ENCODE results near the gene GPR62. TPM values are rescaled to one million over a fixed set of nuclear protein-coding genes. Genes with fewer than 3 reads are reported as not detected.

The GPR62 gene
- total RNA-seq, 2 donors from 2014 or later = 0.12 to 0.82 TPM

- Histone ChIP-seq H3K4me3 (peak within 1 kb of the TSS; percentile 50 to 68), H3K36me3 (no peaks in the 10 kb centered on the region), H3K4me1 (peaks cover 0 to 23% of the 10 kb centered on the region in 2 donors), H3K9me3 (no peaks in the 10 kb centered on the region), H3K27ac (peak within 1 kb of the TSS; percentile 92 to 97), H3K27me3 (no peaks in the 10 kb centered on the region)
- TF ChIP-seq CTCF (IDR thresholded peaks at IDR 0.05) = no peak
- peak; percentile 86 for DNase-seq (ENCODE audit: low spot score)
These were observed 27.8 kb downstream of the GPR62 start, which contains the start of gene ACY1 for GRCh38 chr3:51982838-51983577. Gene ACY1, plus strand, starts transcription at chr3:51983535. Its CDS starts 530 bp downstream, at chr3:51984065.

GRCh38 chr3:51983578-51984268 lies 28.5 kb downstream of the GPR62 start:
- no peak for DNase-seq (ENCODE audit: low spot score)
- Histone ChIP-seq H3K27me3 (no peaks in the 10 kb centered on the region), H3K9me3 (no peaks in the 10 kb centered on the region), H3K27ac (peak overlapping the region; percentile 92 to 97), H3K36me3 (no peaks in the 10 kb centered on the region), H3K4me3 (peak overlapping the region; percentile 50 to 68), H3K4me1 (peaks cover 0 to 23% of the 10 kb centered on the region in 2 donors)
- no peak for TF ChIP-seq CTCF (IDR thresholded peaks at IDR 0.05)

GRCh38 chr3:51984269-51984647 lies 29.1 kb downstream of the GPR62 start:
- Histone ChIP-seq H3K27me3 (no peaks in the 10 kb centered on the region), H3K9me3 (no peaks in the 10 kb centered on the region), H3K4me1 (peaks cover 0 to 23% of the 10 kb centered on the region in 2 donors), H3K27ac (peak overlapping the region; percentile 92 to 97), H3K4me3 (no peak overlapping the region), H3K36me3 (no peaks in the 10 kb centered on the region)
- DNase-seq (ENCODE audit: low spot score) = no peak
- TF ChIP-seq CTCF (IDR thresholded peaks at IDR 0.05) = no peak

- DNase-seq (ENCODE audit: low spot score) = no peak
- Histone ChIP-seq H3K4me3 (no peak overlapping the region), H3K27ac (no peak overlapping the region), H3K36me3 (no peaks in the 10 kb centered on the region), H3K4me1 (peaks cover 0 to 26% of the 10 kb centered on the region in 2 donors), H3K9me3 (no peaks in the 10 kb centered on the region), H3K27me3 (no peaks in the 10 kb centered on the region)
- TF ChIP-seq CTCF (IDR thresholded peaks at IDR 0.05) = no peak
These were observed 29.9 kb downstream of the GPR62 start for GRCh38 chr3:51985063-51985462.

- no peak overlapping the region for H3K27ac ChIP-seq
- no peak overlapping the region for H3K4me3 ChIP-seq
- peaks cover 0 to 26% of the 10 kb centered on the region in 2 donors for H3K4me1 ChIP-seq
- peaks cover 2% of the 10 kb centered on the region for H3K36me3 ChIP-seq
- no peaks in the 10 kb centered on the region for H3K9me3 ChIP-seq
- no peaks in the 10 kb centered on the region for H3K27me3 ChIP-seq
- no peak for TF ChIP-seq CTCF (IDR thresholded peaks at IDR 0.05)
- no peak for DNase-seq (ENCODE audit: low spot score)
These were observed 31.1 kb downstream of the GPR62 start for GRCh38 chr3:51986010-51986947.
